GM19324 (cell line): ENCODE results near the gene ADCY5.

Source experiments
- ATAC-seq: cut with Tn5 transposase; IDR thresholded peaks from one replicate; pipeline ENCODE4 v1.9.1; 2021; ENCODE audit warnings: mild to moderate bottlenecking, moderate library complexity; ENCODE audit not compliant: unreplicated experiment, low FRiP score

Gene ADCY5

GRCh38 chr3:123412076-123412475 is 36.8 kb downstream of the ADCY5 start:
- no peak for ATAC-seq

DNA sequence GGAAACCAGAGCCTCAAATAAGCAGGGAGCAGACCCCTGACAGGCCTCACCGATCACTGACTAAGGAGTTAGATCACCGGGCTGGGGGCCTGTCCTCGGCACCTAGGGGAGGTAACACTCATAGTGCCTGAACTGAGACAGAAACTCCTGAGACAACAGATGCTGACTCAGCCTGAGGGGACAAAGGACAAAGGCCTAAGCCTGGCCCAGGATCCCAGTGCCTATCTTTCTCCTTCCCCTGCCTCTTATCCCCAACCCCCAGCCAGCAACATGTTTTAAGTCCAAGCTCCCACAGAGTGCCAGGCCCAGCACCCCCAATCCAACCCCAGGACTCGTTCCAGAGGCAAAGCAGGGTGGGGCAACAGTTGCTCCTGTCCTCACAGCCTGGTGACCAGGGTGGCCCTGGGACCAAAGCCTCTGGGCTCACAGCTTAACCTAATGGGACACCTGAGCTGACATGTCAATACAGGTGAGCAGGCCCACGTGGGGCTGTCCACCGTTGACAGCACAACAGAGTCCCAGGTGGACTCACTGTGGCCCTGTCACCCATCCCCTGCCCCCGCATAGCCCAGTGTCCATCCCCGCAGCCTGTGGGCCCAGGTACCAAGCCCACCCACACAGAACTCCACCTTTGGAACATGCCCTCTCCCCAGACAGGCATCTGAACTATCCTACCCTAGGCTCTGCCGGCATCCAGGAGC is 37.4 kb downstream of the ADCY5 start:
- ATAC-seq, result no peak

- no peak for ATAC-seq
Measured at GRCh38 chr3:123410149-123410515, 38.8 kb downstream of the ADCY5 start.

GRCh38 chr3:123409443-123410148 is 39.3 kb downstream of the ADCY5 start:
- ATAC-seq, result no peak

GRCh38 chr3:123406598-123406997 is 42.3 kb downstream of the ADCY5 start:
- no peak for ATAC-seq

GRCh38 chr3:123405936-123406510 is 42.9 kb downstream of the ADCY5 start:
- ATAC-seq, result no peak

GRCh38 chr3:123405021-123405420 is 43.9 kb downstream of the ADCY5 start:
- no peak for ATAC-seq

DNA sequence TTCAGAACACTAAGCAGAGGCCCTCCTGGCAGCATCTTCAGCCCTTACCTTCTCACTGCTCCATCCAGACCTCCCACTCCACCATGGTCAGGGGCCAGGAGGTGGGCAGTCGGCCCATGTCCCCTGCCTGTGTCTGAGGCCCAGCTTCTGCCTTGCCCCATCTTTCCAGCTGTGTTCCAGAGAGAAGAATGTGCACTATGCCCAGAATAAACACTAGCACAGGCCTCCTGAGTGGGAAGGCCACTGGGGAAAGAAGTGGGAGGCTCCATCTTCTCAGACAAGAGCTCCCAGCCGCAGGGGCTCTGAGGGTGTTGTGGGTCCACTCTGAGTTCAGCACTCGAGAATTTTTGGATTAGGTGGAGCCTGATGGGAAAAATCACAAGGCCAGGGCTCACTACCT is 44.5 kb downstream of the ADCY5 start:
- ATAC-seq, result no peak

DNA sequence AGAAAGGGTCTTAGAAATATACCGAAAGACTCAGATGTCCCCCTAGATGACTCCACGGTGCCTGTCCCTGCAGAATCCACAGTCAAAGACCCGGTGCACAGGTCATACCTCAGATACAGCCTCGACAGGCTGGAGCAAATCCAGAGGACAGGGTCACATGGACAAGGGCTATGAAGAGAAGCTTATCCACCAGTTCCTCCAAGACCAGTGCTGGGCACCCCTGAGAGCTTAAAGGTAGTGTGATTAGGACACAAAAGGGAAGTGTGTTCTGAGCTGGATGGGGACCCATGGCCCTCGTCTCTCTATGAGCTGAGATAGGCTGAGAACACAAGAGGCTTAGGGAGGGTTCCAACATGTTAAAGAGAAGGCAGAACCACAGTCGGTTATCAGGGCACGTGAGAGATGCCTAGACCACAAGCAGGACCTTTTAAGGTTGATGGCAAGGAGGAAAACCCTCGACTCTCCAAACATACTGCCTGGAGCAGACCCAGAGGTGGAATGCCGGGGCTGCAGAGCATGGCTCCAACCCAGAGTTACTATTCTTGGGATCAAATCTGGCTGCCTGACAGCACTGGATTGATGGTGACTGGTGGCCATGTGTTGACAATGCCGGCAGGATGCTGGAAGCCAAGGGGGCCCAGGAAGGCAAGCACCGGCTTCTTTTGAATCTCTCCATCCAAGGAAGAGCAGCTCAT is 46.9 kb downstream of the ADCY5 start:
- ATAC-seq, result no peak

DNA sequence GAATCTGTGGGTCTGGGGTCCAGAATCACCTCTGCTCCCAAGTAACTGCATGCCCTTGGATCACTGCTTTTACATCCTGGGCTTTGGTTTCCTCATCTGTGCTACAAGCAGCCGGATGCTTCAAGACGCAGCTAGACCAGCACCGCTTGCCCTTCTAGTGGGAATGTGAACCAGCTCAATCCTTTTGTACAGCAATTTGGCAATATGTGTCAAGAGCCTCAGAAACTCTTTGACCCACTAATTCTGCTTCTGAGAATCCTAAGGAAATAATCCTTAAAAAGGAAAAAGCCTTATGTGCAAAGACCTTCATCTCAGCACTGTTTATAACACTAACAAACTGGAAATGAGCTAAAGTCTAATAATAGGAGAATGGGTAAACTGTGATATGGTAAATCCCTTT is 48.7 kb downstream of the ADCY5 start:
- ATAC-seq, result no peak

DNA sequence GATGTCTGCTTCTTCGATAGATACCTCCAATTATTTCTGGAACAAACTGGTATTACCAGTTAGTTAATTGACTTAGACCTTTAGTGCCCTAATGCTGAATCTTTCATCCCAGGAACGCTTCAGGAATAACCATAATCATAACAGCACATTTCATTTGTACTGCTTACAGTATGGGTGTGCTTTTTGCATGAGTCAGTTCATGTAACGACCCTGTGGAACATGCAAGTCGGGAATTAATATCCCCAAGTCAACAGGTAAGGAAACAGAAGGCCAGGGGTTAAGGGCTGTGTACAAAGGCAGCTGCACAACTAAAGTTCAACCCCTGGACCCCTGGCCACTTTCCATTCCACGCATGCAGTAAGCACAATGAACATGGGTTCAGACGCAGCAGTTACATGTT is 49.2 kb downstream of the ADCY5 start:
- no peak for ATAC-seq

- ATAC-seq, result no peak
Measured at GRCh38 chr3:123397921-123398785, 50.7 kb downstream of the ADCY5 start.

DNA sequence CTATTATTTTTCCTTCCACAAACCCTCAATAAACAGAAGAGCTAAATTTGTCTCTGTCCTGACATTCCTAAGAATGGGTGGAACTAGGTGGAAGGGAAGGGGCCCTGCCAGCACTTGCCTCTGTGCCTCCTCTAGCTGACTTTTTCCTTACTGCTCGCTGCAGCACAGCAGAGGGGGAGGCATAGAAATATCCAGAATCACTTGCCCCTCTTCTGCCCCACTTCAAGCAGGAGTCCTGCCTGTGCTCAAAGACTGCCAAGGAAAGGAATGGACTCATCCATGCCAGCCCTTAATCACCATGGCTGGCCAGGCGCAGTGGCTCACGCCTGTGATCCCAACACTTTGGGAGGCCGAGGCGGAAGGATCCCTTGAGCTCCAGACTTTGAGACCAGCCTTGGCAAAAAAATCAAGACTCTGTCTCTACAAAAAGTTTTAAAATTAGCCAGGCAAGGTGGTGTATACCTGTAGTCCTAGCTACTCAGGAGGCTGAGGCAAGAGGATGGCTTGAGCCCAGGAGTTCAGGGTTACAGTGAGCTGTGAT is 51.8 kb downstream of the ADCY5 start:
- ATAC-seq, result no peak

- ATAC-seq, result no peak
Measured at GRCh38 chr3:123396171-123397049, 52.5 kb downstream of the ADCY5 start.

- ATAC-seq, result no peak
Measured at GRCh38 chr3:123395235-123395634, 53.7 kb downstream of the ADCY5 start.

GRCh38 chr3:123394391-123395020 is 54.4 kb downstream of the ADCY5 start:
- ATAC-seq, result no peak

DNA sequence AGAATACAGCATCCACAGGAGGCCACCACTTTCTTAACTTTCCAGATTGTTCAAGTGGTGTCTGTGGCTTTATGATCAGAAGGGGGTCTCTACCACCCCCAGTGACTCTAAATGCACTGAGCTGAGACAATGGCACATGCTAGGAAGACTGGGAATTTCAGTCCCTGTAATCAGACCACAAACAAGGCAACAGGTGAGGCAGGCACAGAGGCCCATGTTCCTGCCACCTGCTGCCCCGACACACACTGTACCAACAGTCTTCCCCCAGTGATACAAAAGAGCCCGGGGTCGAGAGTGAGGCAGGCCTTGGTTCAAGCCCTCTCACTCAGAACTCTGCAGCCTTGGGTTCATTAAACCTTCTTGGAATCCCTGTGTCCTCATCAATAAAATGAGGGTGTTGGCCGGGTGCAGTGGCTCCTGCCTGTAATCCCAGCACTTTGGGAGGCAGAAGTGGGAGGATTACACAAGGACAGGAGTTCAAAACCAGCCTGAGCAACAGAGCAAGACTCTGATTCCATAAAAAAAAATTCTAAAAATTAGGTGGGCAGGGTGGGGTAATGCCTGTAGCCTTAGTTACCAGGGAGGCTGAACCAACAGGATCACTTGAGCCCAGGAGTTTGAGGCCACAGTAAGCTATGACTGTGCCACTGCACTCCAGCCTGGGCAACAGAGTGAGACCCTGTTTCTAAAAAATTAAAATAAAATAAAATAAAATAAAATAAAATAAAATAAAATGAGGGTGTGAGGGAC is 55.8 kb downstream of the ADCY5 start:
- no peak for ATAC-seq

GRCh38 chr3:123392368-123392767 is 56.5 kb downstream of the ADCY5 start:
- ATAC-seq, result no peak
